Renal cortical epithelial cell (primary cell): ENCODE data around the gene ARFGEF2. TPM values are rescaled to one million over a fixed set of nuclear protein-coding genes. Genes with fewer than 3 reads are reported as not detected.
"Not testable (repeated sequence)": the region's sequence is repeated elsewhere in the genome, so short reads cannot be mapped to it uniquely, and the experiment has no call there.

ENCODE experiments used
- DNase-seq: peaks from one replicate; pipeline ENCODE4 v3.0.0-alpha.2; 2011; ENCODE audit warnings: low read depth
- total RNA-seq: library from RNA; depleted of rRNA; stranded (reverse); fragments of >200 nt; gene quantifications from 2 replicates; pipeline ENCODE4 v1.2.3, GENCODE V29; 2014

Gene ARFGEF2
- total RNA-seq, 1 donor from 2014 or later, result 71.0 TPM

GRCh38 chr20:49063279-49063678 is 141.8 kb downstream of the ARFGEF2 start:
- no peak for DNase-seq

- DNase-seq, result no peak
Observed at GRCh38 chr20:49074521-49074920, 153.0 kb downstream of the ARFGEF2 start.

- DNase-seq, result no peak
Observed at GRCh38 chr20:49078310-49078709, 156.8 kb downstream of the ARFGEF2 start.

- not testable (repeated sequence) for DNase-seq
Observed at GRCh38 chr20:49082295-49082694, 160.8 kb downstream of the ARFGEF2 start.

Other genes starting within 250 kb of the ARFGEF2 start
- under 0.01 and 1.5 TPM in 2 replicates for gene PREX1, start 93.7 kb upstream of the ARFGEF2 start, total RNA-seq
- gene CSE1L, start 124.6 kb downstream of the ARFGEF2 start, total RNA-seq, result 96.4 and 137 TPM in 2 replicates